ENCODE results near the gene DOK7.

DNA sequence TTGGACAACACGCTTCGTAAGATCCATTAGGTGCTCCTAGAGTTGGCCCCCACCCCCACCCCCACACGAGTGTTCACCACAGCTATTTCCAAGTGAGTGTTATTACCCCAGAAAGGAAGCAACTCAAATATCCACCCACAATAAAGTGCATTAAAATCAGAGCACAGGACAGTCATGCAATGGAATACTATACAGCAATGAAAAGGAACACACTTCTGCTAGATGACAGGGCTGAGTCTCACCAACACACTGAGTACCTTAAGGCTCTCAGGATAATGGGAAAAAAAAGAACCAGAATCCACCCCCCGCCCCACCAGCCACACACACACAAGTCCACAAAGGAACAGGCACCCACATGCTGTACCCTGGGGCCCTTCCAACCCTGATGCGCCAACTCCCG is 48.1 kb downstream of the DOK7 start:
- TF ChIP-seq, protein P1, sequence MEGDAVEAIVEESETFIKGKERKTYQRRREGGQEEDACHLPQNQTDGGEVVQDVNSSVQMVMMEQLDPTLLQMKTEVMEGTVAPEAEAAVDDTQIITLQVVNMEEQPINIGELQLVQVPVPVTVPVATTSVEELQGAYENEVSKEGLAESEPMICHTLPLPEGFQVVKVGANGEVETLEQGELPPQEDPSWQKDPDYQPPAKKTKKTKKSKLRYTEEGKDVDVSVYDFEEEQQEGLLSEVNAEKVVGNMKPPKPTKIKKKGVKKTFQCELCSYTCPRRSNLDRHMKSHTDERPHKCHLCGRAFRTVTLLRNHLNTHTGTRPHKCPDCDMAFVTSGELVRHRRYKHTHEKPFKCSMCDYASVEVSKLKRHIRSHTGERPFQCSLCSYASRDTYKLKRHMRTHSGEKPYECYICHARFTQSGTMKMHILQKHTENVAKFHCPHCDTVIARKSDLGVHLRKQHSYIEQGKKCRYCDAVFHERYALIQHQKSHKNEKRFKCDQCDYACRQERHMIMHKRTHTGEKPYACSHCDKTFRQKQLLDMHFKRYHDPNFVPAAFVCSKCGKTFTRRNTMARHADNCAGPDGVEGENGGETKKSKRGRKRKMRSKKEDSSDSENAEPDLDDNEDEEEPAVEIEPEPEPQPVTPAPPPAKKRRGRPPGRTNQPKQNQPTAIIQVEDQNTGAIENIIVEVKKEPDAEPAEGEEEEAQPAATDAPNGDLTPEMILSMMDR (IDR thresholded peaks at IDR 0.05; ENCODE audit: borderline replicate concordance, extremely low read depth, low read length, poor library complexity, severe bottlenecking): no peak
- no peak for TF ChIP-seq EZH2 (IDR thresholded peaks at IDR 0.05; ENCODE audit: borderline replicate concordance, low read depth, low read length, severe bottlenecking)
